Endothelial cell of umbilical vein (primary cell): ENCODE results near the gene SLC44A5.

ENCODE experiments used
- CTCF ChIP-seq, 2 donors: IDR thresholded peaks; 1 replicate in 1 of 2; 2 replicates in 1 of 2; pipeline ENCODE4 v1.5.1; 2011; ENCODE audit warnings: low read length in 2 of 2, mild to moderate bottlenecking in 2 of 2, moderate library complexity in 2 of 2, control low read depth in 1 of 2, inconsistent platforms in 1 of 2, low read depth in 1 of 2; ENCODE audit not compliant: insufficient read depth in 1 of 2; ENCODE audit errors: extremely low read depth in 1 of 2
- EZH2 ChIP-seq: IDR thresholded peaks from 2 replicates; pipeline ENCODE4 v1.6.1; 2012; ENCODE audit warnings: borderline replicate concordance, low read depth, mild to moderate bottlenecking, moderate library complexity, low read length, inconsistent platforms; ENCODE audit not compliant: severe bottlenecking
- MAX ChIP-seq: IDR thresholded peaks from 2 replicates; pipeline ENCODE4 v1.6.1; 2011; ENCODE audit not compliant: insufficient read depth, insufficient read length
- POLR2A ChIP-seq: IDR thresholded peaks from 2 replicates; pipeline ENCODE4 v1.6.1; 2012; ENCODE audit warnings: low read depth, mild to moderate bottlenecking, control low read depth, low read length
- POLR2AphosphoS5 ChIP-seq: IDR thresholded peaks from 2 replicates; pipeline ENCODE4 v1.6.1; 2012; ENCODE audit warnings: low read depth, mild to moderate bottlenecking, control low read depth, low read length, moderate library complexity; ENCODE audit not compliant: insufficient read depth

- TF ChIP-seq CTCF (IDR thresholded peaks at IDR 0.05; ENCODE audit: extremely low read depth in 1 of 2, insufficient read depth in 1 of 2, low read depth in 1 of 2, low read length in 2 of 2) = no peak
- no peak for TF ChIP-seq POLR2A
- no peak for TF ChIP-seq MAX
- TF ChIP-seq POLR2AphosphoS5 = no peak
- no peak for TF ChIP-seq EZH2
These were observed 269.4 kb downstream of the SLC44A5 start for GRCh38 chr1:75341537-75341936.
